ENCODE results near the gene SPOCK1.

DNA sequence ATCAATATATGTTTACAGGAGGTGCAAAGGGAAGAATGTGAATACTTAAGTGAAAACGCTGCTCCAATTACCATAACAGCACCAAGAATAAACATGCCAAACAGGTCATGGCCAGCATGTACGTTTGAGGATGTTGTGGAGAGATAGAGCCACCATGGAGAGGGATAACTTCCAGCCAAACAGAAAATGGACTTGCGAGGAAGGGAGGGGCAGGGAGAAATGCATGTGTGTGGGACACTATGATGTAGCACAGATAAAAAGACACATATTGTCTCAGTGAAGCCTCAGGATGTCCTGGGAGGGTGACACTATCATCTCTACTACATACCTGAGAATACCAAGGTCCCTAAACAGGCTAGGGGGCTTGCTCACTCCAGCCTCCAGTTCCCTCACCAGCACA is 488.9 kb downstream of the SPOCK1 start:
- TF ChIP-seq, protein P1, sequence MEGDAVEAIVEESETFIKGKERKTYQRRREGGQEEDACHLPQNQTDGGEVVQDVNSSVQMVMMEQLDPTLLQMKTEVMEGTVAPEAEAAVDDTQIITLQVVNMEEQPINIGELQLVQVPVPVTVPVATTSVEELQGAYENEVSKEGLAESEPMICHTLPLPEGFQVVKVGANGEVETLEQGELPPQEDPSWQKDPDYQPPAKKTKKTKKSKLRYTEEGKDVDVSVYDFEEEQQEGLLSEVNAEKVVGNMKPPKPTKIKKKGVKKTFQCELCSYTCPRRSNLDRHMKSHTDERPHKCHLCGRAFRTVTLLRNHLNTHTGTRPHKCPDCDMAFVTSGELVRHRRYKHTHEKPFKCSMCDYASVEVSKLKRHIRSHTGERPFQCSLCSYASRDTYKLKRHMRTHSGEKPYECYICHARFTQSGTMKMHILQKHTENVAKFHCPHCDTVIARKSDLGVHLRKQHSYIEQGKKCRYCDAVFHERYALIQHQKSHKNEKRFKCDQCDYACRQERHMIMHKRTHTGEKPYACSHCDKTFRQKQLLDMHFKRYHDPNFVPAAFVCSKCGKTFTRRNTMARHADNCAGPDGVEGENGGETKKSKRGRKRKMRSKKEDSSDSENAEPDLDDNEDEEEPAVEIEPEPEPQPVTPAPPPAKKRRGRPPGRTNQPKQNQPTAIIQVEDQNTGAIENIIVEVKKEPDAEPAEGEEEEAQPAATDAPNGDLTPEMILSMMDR (IDR thresholded peaks at IDR 0.05; ENCODE audit: low read depth, low read length), result no peak
- TF ChIP-seq POLR2A (IDR thresholded peaks at IDR 0.05; ENCODE audit: extremely low read depth, insufficient read length), result no peak
